GM12801 (cell line): ENCODE results near the gene XXYLT1.

Experiments
- CTCF ChIP-seq: IDR thresholded peaks from one replicate; pipeline ENCODE4 v1.5.1; 2011; ENCODE audit warnings: control low read depth; ENCODE audit not compliant: insufficient read length; ENCODE audit errors: extremely low read depth

XXYLT1 gene

GRCh38 chr3:195271410-195272243, 668 bp upstream of the XXYLT1 start:
- TF ChIP-seq CTCF = no peak

GRCh38 chr3:195270079-195270816, 711 bp downstream of the XXYLT1 start:
- no peak for TF ChIP-seq CTCF

DNA sequence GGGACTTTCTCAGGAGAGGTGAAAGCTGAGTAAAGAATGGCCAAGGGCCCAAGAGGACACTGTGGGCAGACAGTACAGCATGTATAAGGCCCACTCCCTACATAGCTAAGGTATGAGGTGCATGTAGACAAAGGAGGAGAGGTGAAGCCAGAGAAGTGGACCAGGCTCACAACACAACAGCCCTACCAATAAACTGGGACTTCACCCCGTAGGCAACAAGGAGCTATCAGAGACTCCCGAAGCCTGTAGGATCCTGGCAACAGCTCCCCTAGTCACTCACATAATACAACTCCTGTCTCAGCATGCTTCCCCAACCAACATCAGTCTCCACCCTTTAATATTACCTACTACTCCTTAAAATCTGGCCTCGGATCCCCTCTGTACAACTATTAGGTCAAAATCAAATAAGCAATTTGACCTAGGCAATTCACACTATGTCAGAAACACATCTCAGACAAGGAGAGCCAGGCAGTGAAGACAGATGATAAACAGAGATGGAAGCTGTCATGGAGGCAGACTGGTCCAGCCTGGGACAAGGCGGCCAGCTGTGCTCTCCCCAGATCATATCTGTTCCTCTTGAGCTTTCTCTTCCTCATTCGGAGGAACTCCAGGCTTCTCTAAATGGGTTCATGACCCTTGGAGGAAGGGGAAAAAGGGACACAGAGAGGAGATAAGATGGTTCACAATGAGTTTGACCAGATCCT, 1.4 kb downstream of the XXYLT1 start:
- no peak for TF ChIP-seq CTCF

- TF ChIP-seq CTCF = no peak
Measured at GRCh38 chr3:195268576-195269309, 2.2 kb downstream of the XXYLT1 start.

GRCh38 chr3:195267096-195267495, 3.9 kb downstream of the XXYLT1 start:
- no peak for TF ChIP-seq CTCF

- TF ChIP-seq CTCF = no peak
Measured at GRCh38 chr3:195266428-195266827, 4.5 kb downstream of the XXYLT1 start.
